K562 (cell line): ENCODE measurements around the gene YBX2. TPM values are rescaled to one million over a fixed set of nuclear protein-coding genes. Genes with fewer than 3 reads are reported as not detected.

ENCODE experiments used
- CCNT2 ChIP-seq: IDR thresholded peaks from 2 replicates; pipeline ENCODE4 v1.6.1; 2011; ENCODE audit warnings: borderline replicate concordance, low read depth, mild to moderate bottlenecking, moderate library complexity, mixed read lengths, low read length; ENCODE audit not compliant: insufficient read length; ENCODE audit errors: extremely low read depth
- DEAF1 ChIP-seq: fragments of 450-650 bp; formaldehyde crosslinking; IDR thresholded peaks from 2 replicates; pipeline ENCODE4 v1.4.0; 2020; ENCODE audit warnings: mild to moderate bottlenecking, moderate library complexity
- FOXO4 ChIP-seq: fragments of 450-650 bp; formaldehyde crosslinking; IDR thresholded peaks from 2 replicates; pipeline ENCODE4 v1.4.0; 2020; ENCODE audit warnings: mild to moderate bottlenecking, moderate library complexity
- GABPA ChIP-seq: fragments of 200-800 bp; sonication (Bioruptor generic); conservative IDR thresholded peaks from 2 replicates; pipeline ENCODE4 v1.6.1; 2016; ENCODE audit warnings: low read depth, missing genetic modification characterization, missing compliant biosample characterization
- IRF1 ChIP-seq: sonication (generic); formaldehyde crosslinking; IDR thresholded peaks from 2 replicates; pipeline ENCODE4 v1.8.0; 2022; ENCODE audit warnings: missing genetic modification reagents, mild to moderate bottlenecking, borderline replicate concordance
- MCM2 ChIP-seq: fragments of 450-650 bp; IDR thresholded peaks from 2 replicates; pipeline ENCODE4 v1.6.1; 2017; ENCODE audit warnings: low read depth, mild to moderate bottlenecking
- MECOM ChIP-seq: fragments of 250-450 bp; sonication (Bioruptor Pico); IDR thresholded peaks from 2 replicates; pipeline ENCODE4 v1.8.0; 2022; ENCODE audit warnings: inconsistent platforms
- NELFE ChIP-seq: IDR thresholded peaks from 2 replicates; pipeline ENCODE4 v1.6.1; 2011; ENCODE audit warnings: mild to moderate bottlenecking; ENCODE audit not compliant: insufficient read depth, insufficient read length
- TGIF2 ChIP-seq: sonication (generic); formaldehyde crosslinking; IDR thresholded peaks from 2 replicates; pipeline ENCODE4 v1.8.1; 2022; ENCODE audit warnings: mild to moderate bottlenecking, missing genetic modification reagents, moderate library complexity
- UBTF ChIP-seq, 2 experiments: IDR thresholded peaks; 2 replicates each; pipeline ENCODE4 v1.6.1; 2012; ENCODE audit warnings: improper control_type of control experiment in 2 of 2, low read depth in 2 of 2, low read length in 2 of 2, borderline replicate concordance in 1 of 2
- WHSC1 ChIP-seq: IDR thresholded peaks from one replicate; pipeline ENCODE4 v1.6.1; 2012; ENCODE audit warnings: low read length, control low read depth, inconsistent platforms
- ZBTB8A ChIP-seq: fragments of 450-650 bp; IDR thresholded peaks from 2 replicates; pipeline ENCODE4 v1.6.1; 2018; ENCODE audit warnings: mild to moderate bottlenecking, moderate library complexity; ENCODE audit not compliant: partially characterized antibody
- ZMIZ1 ChIP-seq, 2 experiments: fragments of 150-350 bp in 1 of 2; IDR thresholded peaks; 2 replicates each; pipeline ENCODE4 v1.6.1; 2012 to 2016; ENCODE audit warnings: low read depth in 2 of 2, low read length in 2 of 2, mild to moderate bottlenecking in 1 of 2, moderate library complexity in 1 of 2
- ZNF184 ChIP-seq: sonication (generic); formaldehyde crosslinking; IDR thresholded peaks from 2 replicates; pipeline ENCODE4 v1.5.0; 2020; ENCODE audit warnings: missing genetic modification reagents
- ZNF41 ChIP-seq: fragments of 250-450 bp; sonication (Bioruptor Pico); conservative IDR thresholded peaks from 2 replicates; pipeline ENCODE4 v1.4.0; 2020; ENCODE audit warnings: mild to moderate bottlenecking
- ZNF586 ChIP-seq: fragments of 450-650 bp; formaldehyde crosslinking; conservative IDR thresholded peaks from 2 replicates; pipeline ENCODE4 v1.4.0; 2020; ENCODE audit warnings: mild to moderate bottlenecking, moderate library complexity
- ZNF780A ChIP-seq: fragments of 250-450 bp; sonication (Bioruptor Pico); IDR thresholded peaks from 2 replicates; pipeline ENCODE4 v1.5.0; 2021; ENCODE audit warnings: mild to moderate bottlenecking
- polyA plus RNA-seq, 8 experiments: library from polyadenylated mRNA; depleted of rRNA in 4 of 8; stranded (reverse) in 5 of 8; unstranded in 3 of 8; fragments of >200 nt; fragmentation: Nextera tagmentation in 2 of 8; fragmentation: Illumina TruSeq in 1 of 8; extraction: Ambion mirVana in 2 of 8; extraction: Trizol in 1 of 8; gene quantifications; 2 replicates each; pipeline versions ENCODE4 v1.2.1 to v1.2.3, GENCODE V29; 2011 to 2014; ENCODE audit warnings: inconsistent platforms in 1 of 8, missing spikeins in 1 of 8
- total RNA-seq, 7 experiments: library from RNA; depleted of rRNA in 6 of 7; stranded (reverse); fragments of >200 nt in 6 of 7; fragmentation: Illumina TruSeq in 2 of 7; extraction: Trizol in 2 of 7; gene quantifications; 2 replicates each; pipeline versions ENCODE4 v1.2.1 to v1.2.3, GENCODE V29; 2011 to 2021; ENCODE audit warnings: low replicate concordance in 1 of 7

YBX2 gene
- total and polyA plus RNA-seq, 9 of the 15 experiments (the other 6 are each of a cell fraction or from before 2014, with no cell fraction given), result 0.03 to 0.59 (median 0.27) TPM; not detected in 6

GRCh38 chr17:7262935-7263800 lies 31.3 kb downstream of the YBX2 start (continued):
- TF ChIP-seq IRF1 (CRISPR knock-in tag), result no peak
- no peak for TF ChIP-seq WHSC1
- TF ChIP-seq ZNF41 (CRISPR knock-in tag), result no peak
- no peak for TF ChIP-seq CCNT2
- no peak for TF ChIP-seq ZNF780A (CRISPR knock-in tag)
- TF ChIP-seq TGIF2 (CRISPR knock-in tag), result no peak
- TF ChIP-seq NELFE, result no peak
- TF ChIP-seq ZNF586 (CRISPR knock-in tag), result no peak
- TF ChIP-seq GABPA (tag), result 0 out of 2 replicates have a peak, but pooled peaks have one; percentile 35
- no peak for TF ChIP-seq ZMIZ1 (IDR thresholded peaks at IDR 0.05; ENCODE audit: low read depth in 2 of 2, low read length in 2 of 2)
- no peak for TF ChIP-seq UBTF (IDR thresholded peaks at IDR 0.05; ENCODE audit: borderline replicate concordance in 1 of 2, low read depth in 2 of 2, low read length in 2 of 2)
- no peak for TF ChIP-seq ZBTB8A
- TF ChIP-seq DEAF1 (CRISPR knock-in tag), result no peak
- TF ChIP-seq FOXO4, result no peak
- TF ChIP-seq ZNF184 (CRISPR knock-in tag), result no peak
- no peak for TF ChIP-seq MCM2
- no peak for TF ChIP-seq MECOM (CRISPR knock-in tag)
